Measurements from ENCODE around the gene GTF3C5.

- TF ChIP-seq CTCF (conservative IDR thresholded peaks at IDR 0.05 in 1 of 2, IDR thresholded peaks at IDR 0.05 in 1 of 2; ENCODE audit: extremely low read depth in 1 of 2, insufficient read depth in 1 of 2, low read depth in 1 of 2, low read length in 2 of 2) (no peak), EZH2 (IDR thresholded peaks at IDR 0.05; ENCODE audit: borderline replicate concordance, low read length) (no peak)
Measured at GRCh38 chr9:133027134-133027533, 3.7 kb upstream of the GTF3C5 start.

Data from mammary epithelial cell (primary cell).